GM12872 (cell line): ENCODE data around the gene HOXB3.

ENCODE experiments used
- CTCF ChIP-seq: IDR thresholded peaks from 3 replicates; pipeline ENCODE4 v1.5.1; 2011; ENCODE audit warnings: low read depth, mild to moderate bottlenecking, low read length, moderate library complexity; ENCODE audit not compliant: insufficient read depth

Gene HOXB3

GRCh38 chr17:48540213-48540612 lies 49.8 kb downstream of the HOXB3 start:
- TF ChIP-seq CTCF, result no peak

GRCh38 chr17:48539177-48539576 lies 50.9 kb downstream of the HOXB3 start:
- no peak for TF ChIP-seq CTCF

GRCh38 chr17:48537316-48537715 lies 52.7 kb downstream of the HOXB3 start:
- TF ChIP-seq CTCF, result no peak

- TF ChIP-seq CTCF, result no peak
Measured at GRCh38 chr17:48532261-48532660, 57.8 kb downstream of the HOXB3 start.

GRCh38 chr17:48530887-48531272 lies 59.2 kb downstream of the HOXB3 start, which contains the start of gene HOXB1:
TSS of gene HOXB1 (minus strand) at chr17:48531011. CDS start at chr17:48530904, 107 bp downstream.
- no peak for TF ChIP-seq CTCF

- TF ChIP-seq CTCF, result no peak
Measured at GRCh38 chr17:48530208-48530886, 59.7 kb downstream of the HOXB3 start.

- TF ChIP-seq CTCF, result no peak
Measured at GRCh38 chr17:48529683-48530009, 60.4 kb downstream of the HOXB3 start.
